Left ventricle myocardium inferior (tissue), 1 donor: ENCODE results near the gene PTPN3. TPM values are rescaled to one million over a fixed set of nuclear protein-coding genes. Genes with fewer than 3 reads are reported as not detected.

Experiments used
- DNase-seq: peaks from one replicate; pipeline ENCODE4 v3.0.0-alpha.2; 2020
- H3K27ac ChIP-seq: fragments of 200-600 bp; replicated peaks from 2 replicates; pipeline ENCODE4 v1.8.0; 2021
- H3K27me3 ChIP-seq: fragments of 200-600 bp; 2 replicates; pipeline ENCODE4 v1.8.0; 2021; ENCODE audit warnings: low read depth
- H3K36me3 ChIP-seq: fragments of 200-600 bp; 2 replicates; pipeline ENCODE4 v1.8.0; 2021
- H3K4me1 ChIP-seq: fragments of 200-600 bp; 2 replicates; pipeline ENCODE4 v1.8.0; 2021
- H3K4me3 ChIP-seq: fragments of 200-600 bp; 2 replicates; pipeline ENCODE4 v1.8.0; 2021; ENCODE audit warnings: mild to moderate bottlenecking, moderate library complexity
- H3K9me3 ChIP-seq: fragments of 200-600 bp; replicated peaks from 2 replicates; pipeline ENCODE4 v1.8.0; 2021
- intact Hi-C: fragments of 100-400 bp; cut with micrococcal nuclease; formaldehyde crosslinking; loops from one replicate; pipeline ENCODE4 v1.11.0; 2022
- total RNA-seq: library from RNA; stranded (reverse); fragmentation: NEBNext Ultra II Directional; extraction: Animal tissue kit (Norgen Biotek cat#: 25700); gene quantifications from one replicate; pipeline ENCODE4 v1.2.1, GENCODE V29; 2021
- TF ChIP-seq, protein P1 (sequence below): fragments of 200-600 bp; IDR thresholded peaks from 2 replicates; pipeline ENCODE4 v1.8.0; 2021; ENCODE audit warnings: antibody characterized with exemption, mild to moderate bottlenecking, borderline replicate concordance
- donor health status: DM: no; HTN: yes; CAD: no; lungs with severe emphysema.

Gene PTPN3
- total RNA-seq, 1 donor from 2014 or later = 27.4 TPM

DNA sequence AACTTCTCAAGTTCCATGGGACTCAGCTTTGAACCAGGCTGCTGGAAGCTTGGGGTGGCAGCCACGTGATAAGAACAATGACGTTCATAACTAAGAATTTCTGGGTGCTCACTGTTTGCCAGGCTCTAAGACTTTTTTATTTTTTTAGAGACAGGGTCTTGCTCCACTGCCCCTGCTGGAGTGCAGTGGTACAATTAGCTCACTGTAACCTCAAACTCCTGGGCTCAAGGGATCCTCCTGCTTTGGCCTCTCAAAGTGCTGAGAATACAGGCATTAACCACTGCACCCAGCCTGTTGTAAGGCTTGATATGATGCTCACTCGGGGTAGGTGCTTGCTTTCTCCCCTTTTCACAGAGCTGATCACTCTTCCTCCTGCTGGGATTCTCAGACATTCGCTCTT is 38.7 kb downstream of the PTPN3 start:
- TF ChIP-seq, protein P1, sequence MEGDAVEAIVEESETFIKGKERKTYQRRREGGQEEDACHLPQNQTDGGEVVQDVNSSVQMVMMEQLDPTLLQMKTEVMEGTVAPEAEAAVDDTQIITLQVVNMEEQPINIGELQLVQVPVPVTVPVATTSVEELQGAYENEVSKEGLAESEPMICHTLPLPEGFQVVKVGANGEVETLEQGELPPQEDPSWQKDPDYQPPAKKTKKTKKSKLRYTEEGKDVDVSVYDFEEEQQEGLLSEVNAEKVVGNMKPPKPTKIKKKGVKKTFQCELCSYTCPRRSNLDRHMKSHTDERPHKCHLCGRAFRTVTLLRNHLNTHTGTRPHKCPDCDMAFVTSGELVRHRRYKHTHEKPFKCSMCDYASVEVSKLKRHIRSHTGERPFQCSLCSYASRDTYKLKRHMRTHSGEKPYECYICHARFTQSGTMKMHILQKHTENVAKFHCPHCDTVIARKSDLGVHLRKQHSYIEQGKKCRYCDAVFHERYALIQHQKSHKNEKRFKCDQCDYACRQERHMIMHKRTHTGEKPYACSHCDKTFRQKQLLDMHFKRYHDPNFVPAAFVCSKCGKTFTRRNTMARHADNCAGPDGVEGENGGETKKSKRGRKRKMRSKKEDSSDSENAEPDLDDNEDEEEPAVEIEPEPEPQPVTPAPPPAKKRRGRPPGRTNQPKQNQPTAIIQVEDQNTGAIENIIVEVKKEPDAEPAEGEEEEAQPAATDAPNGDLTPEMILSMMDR = no peak
- H3K4me1 ChIP-seq = no peaks in the 10 kb centered on the region
- intact Hi-C loops = no loop called here

DNA sequence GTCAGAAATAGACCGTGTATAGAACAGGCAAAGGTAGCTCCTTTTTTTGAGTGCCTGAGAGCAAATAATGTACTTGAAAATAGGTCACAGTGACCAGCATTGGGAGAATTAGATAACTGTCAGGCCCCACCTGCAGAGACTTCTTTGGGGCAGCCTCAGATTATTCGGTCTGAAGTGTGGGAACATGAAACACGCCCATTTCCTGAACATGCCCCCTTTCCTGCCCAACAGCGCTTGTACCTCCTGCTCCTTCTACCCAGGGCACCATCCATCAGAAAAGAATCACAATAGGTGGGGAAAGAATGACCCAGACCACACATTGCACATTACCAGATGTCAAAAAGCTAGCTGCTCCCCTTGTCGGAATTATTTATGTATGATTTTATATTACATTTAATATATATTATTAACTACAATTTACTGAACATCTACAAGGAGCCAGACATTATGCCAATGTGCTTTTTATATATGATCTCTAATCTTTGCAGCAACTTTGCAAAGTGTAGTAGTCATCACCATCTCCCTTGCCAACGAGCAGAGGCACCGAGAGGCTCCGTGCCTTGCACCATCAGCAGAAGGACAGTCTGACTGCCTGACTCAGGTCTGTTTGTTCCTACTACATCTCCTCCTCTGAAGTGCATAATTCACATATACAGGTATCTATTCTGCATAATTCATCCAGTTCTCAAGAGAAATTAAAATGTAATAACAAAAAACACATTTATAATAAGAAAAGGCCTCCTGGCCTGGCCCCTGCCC is 39.5 kb downstream of the PTPN3 start:
- intact Hi-C loops = no loop called here
- no peaks in the 10 kb centered on the region for H3K9me3 ChIP-seq
- no peaks in the 10 kb centered on the region for H3K4me1 ChIP-seq
- no peaks in the 10 kb centered on the region for H3K27me3 ChIP-seq
- TF ChIP-seq, protein P1 = no peak
- H3K27ac ChIP-seq = no peak overlapping the region
- no peak for DNase-seq
- H3K4me3 ChIP-seq = no peak overlapping the region
- H3K36me3 ChIP-seq = peaks cover 12% of the 10 kb centered on the region

More for the DNA sequence above, 38.7 kb downstream of the PTPN3 start:
- H3K9me3 ChIP-seq = no peaks in the 10 kb centered on the region
- DNase-seq = no peak
- H3K4me3 ChIP-seq = no peak overlapping the region
- H3K27me3 ChIP-seq = no peaks in the 10 kb centered on the region
- H3K27ac ChIP-seq = no peak overlapping the region
- peaks cover 12% of the 10 kb centered on the region for H3K36me3 ChIP-seq

DNA sequence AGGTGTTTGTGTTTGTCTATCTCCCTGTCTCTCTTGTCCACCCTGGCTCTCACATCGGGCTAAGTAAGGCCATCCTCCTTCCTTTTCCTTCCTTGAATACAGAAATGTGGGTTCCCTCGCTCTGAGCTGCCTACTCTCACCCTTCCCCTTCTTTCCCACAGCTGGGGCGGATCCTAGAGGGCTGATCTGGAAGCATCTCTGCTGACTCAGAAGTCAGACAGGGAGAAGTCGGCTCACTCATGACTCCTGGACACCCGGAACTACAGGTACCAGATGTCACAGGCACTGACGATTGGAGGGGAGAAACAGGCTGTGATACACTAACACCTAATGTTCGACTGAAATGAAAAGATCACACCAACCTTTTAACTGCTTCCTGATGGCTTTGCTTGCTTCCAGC is 41.3 kb downstream of the PTPN3 start:
- Histone ChIP-seq H3K27me3 (no peaks in the 10 kb centered on the region), H3K4me3 (no peak overlapping the region), H3K9me3 (no peaks in the 10 kb centered on the region), H3K27ac (no peak overlapping the region), H3K4me1 (no peaks in the 10 kb centered on the region), H3K36me3 (peaks cover 9% of the 10 kb centered on the region)
- TF ChIP-seq, protein P1 = no peak
- no peak for DNase-seq
- intact Hi-C loops = no loop called here

DNA sequence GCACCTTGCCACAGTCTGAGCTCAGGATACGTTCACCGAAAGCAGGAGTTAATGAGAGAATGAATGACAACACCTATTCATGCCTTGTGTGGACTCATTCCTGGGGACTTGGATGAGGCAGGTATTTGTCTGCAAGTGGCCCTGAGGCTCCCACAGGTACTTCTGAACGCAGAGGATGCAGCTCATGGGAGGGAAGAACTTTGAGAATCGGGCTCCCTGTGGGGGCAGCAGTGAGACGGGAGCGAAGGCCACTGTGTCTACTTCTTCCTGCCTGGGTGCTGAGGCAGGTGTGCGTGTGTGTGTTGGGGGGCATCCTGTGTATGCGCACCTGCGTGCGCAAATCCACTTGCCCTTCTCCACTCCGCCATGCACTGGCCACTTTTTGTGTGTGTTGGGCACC is 42.2 kb downstream of the PTPN3 start:
- Histone ChIP-seq H3K4me1 (no peaks in the 10 kb centered on the region), H3K9me3 (no peaks in the 10 kb centered on the region), H3K27me3 (no peaks in the 10 kb centered on the region), H3K27ac (no peak overlapping the region), H3K4me3 (no peak overlapping the region), H3K36me3 (peaks cover 9% of the 10 kb centered on the region)
- no peak for DNase-seq
- TF ChIP-seq, protein P1 = no peak
- intact Hi-C loops = no loop called here

- no peaks in the 10 kb centered on the region for H3K27me3 ChIP-seq
- no peak overlapping the region for H3K4me3 ChIP-seq
- peaks cover 9% of the 10 kb centered on the region for H3K36me3 ChIP-seq
- TF ChIP-seq, protein P1 = no peak
- H3K27ac ChIP-seq = no peak overlapping the region
- no peaks in the 10 kb centered on the region for H3K9me3 ChIP-seq
- H3K4me1 ChIP-seq = no peaks in the 10 kb centered on the region
- intact Hi-C loops = no loop called here
- DNase-seq = no peak
These were observed 42.7 kb downstream of the PTPN3 start for GRCh38 chr9:109455391-109455790.
